ENCODE results near the gene STK33.

Gene STK33

GRCh38 chr11:8408151-8408941, 185.7 kb downstream of the STK33 start:
- DNase-seq: no peak

DNA sequence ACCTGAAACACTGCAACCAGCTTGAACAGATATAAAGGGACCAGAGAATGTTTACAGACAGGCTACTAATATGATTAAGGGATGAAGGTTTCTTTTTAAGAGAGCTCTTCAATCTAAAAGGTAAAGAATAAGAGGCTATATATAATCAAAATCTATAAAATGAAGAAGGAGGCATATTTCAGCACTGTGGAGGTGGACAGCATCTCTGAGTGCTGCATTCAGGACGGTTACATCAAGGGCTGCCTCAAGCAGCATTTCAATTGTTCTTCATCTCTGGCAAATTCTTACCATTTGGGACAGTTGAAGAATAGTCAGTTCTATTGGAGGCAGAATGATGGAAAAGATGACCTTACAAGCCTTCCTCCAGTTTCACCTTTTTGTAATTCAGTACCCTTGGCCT, 190.7 kb downstream of the STK33 start:
- DNase-seq: no peak

- DNase-seq: no peak
Measured at GRCh38 chr11:8392886-8393285, 201.1 kb downstream of the STK33 start.

DNA sequence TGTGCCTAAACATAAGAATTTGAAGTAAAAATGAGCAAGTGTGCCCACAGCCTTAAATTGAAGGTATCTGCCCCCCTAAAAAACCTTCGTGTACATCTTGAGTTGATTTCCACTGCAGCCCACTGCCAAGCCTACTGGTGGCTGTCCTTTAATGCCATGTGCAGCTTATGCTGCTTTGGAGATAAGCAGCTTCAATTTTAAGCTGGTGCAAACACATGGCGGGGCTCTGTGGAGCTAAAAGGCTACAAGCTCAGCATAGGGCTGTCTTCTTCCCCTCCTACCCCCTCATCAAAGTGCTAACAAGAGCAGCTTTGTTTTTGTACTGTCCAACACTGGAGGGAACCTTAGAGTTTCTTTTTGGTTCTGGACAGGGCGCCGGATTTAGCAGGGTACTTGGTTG, 201.9 kb downstream of the STK33 start:
- DNase-seq: no peak

- DNase-seq: no peak
Measured at GRCh38 chr11:8390851-8391612, 203.0 kb downstream of the STK33 start.

GRCh38 chr11:8389029-8389996, 204.7 kb downstream of the STK33 start:
- DNase-seq: no peak

DNA sequence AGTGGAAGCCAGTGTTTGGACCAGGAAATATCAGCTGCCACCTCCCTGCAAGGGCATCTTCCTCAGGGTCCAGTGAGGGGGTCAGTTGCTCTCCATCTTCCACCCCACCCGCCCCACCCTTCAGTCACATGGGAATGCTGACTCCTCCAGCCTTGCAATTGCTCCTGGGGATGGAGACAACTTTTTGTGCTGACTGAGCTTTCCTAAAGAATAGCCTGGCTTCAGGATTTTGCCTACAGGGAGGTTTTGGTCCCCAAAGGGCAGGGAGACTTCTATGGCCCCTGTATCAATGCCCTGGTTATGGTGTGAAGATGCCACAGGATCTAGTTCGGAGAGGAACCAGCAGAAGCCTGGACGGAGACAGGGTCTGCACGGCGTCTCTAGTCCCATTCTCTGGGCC, 206.3 kb downstream of the STK33 start:
- DNase-seq: no peak

- no peak for DNase-seq
Measured at GRCh38 chr11:8387141-8387540, 206.9 kb downstream of the STK33 start.

- DNase-seq: no peak
Measured at GRCh38 chr11:8386134-8386864, 207.7 kb downstream of the STK33 start.

DNA sequence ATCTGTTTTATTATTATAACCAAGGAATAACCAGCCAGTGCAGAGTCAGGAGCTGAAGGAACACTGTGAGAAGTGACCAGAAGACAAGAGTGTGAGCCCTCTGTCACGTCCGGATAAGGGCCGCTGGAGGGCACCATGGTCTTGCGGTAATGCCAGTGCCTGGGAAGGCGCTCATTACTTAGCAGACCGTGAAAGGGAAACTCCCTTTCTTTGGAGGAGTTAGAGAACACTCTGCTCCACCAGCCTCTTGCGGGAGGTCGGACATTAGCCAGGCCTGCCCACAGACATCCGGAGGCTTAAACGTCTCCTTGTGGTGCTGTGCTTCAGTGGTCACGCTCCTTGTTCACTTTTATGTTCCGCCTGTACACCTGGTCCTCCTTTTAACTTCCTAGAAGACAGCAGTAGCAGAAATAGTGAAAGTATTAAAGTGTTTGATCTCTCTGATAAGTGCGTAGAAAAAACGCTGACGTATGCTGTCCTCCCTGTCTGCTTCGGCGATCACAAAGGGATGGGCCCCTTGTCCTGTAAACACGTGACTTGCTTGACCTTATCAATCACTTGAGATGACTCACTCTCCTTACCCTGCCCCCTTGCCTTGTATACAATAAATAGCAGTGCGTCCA, 209.7 kb downstream of the STK33 start:
- no peak for DNase-seq

DNA sequence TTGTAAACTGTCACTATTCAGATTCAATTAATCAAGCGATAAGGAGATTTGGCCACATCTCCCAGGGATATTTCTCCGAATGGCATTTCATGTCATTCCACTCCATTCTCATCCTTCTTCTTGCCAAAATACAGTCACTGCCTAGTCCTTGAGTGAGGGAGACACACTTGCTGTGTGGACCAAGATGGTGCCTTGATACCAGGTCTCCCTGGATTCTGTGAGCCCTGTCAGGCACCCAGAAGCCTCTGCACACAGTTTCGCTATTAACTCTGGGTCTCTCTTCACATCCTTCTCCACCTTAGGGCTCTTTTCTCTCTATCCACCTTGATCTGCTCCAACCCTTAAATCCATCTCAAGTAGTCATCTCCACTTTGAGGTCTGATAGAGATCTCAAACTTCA, 210.4 kb downstream of the STK33 start:
- no peak for DNase-seq

DNA sequence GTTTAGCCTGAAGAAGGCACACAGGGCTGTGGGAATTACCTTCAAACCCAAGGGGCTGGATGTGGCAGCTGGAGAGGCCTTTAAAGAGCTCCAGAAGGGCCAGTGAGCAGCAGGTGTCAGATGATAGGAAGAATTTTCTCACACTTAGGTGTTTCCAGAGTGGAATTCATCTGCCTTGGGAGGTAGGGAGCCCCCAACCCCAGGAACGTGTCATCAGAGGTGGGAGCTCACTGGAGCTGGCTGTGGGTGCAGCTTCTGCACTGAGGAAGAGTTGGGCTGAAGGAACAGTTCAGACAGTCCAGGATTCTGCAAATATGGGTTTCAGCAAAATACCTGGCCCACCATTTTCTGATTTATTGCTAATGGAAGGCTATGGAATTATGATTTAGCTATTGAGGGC, 210.8 kb downstream of the STK33 start:
- DNase-seq: no peak

DNA sequence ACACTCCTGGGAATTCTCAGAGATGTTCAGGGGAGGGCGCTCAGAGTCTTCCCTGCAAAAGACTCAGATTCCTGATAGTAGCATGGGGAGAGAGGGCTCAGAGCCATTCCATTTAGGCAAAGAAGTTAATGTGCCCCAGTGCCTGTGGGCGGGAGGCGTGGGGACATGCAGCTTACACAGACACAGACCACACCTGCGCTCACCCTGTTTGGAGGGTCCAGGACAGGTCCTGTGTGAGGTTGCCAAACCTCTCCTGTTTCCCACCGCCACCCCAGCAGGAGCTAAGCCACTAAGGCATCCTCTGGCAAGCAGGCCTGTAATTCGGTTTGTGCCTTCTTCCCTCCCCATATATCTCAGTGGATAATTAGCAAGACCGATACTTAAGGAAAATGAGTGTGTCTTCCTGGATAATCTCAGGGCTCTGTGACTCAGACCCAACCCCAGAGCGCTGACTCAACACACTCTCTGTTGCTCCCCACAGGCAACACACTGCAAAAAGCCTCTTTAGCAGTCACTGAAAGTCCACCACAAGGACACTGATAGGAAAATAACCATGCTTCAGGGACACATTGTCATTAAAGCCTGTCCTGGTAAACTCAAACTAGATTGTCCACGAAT, 211.5 kb downstream of the STK33 start:
- DNase-seq: no peak

DNA sequence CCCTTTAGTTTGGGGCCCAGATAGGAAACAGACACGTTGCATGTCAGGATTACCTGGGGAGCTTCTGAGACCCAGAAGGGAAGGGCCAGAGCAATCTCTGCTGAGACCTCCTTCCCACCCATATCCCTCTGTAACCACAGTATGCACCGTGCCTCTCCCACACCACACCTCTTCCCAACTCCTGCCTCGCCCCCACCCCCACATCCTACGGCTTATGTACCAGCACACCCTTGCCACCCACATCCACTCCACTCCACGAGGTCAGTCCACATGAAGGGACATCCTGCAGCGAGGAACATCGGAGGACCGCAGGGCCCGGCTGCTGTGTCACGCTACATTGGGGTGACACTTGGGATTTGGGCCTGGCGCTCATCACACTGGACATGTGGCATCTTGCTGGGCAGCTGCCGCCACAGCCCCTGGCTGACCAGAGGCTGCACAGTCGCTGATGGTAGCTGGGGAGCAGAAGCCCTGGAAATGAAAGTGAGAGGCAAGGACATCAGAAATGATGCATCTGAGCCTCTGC, 212.1 kb downstream of the STK33 start:
- no peak for DNase-seq

DNA sequence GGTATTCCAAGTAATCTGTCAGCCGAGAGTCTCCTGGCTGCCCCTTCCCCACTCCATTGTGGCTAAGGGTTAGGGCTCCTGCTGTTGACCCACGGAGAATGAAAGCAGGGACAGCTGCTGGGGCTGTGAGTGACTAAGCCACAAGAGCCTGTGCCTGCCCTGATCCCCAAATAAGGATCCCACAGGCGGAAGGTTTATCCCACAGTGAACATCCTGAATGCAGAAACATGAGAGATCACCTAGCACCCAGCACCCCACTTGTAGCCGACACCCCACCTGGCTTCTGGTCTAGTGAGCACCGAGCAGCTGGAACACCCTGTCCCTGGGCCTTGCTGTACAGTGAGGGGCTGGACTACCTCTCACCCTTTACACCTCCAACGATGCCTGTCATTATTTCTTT, 212.7 kb downstream of the STK33 start:
- DNase-seq: no peak

- no peak for DNase-seq
Measured at GRCh38 chr11:8375932-8376331, 218.1 kb downstream of the STK33 start.

DNA sequence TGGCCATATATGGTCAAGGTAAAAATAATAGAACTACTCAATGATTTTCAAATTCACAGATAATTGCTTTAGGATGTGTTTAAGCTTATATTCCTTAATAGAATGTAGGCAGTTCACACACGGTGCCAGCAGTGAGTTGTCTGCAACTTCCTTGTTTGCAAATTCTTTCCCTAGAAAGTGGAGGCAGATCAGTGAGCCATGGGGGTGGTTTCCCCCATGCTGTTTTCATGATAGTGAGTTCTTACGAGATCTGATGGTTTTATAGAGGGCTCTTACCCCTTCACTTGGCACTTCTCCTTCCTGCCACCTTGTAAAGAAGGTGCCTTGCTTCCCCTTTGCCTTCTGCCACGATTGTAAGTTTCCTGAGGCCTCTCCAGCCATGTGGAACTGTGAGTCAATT, 218.6 kb downstream of the STK33 start:
- DNase-seq: no peak

GRCh38 chr11:8374716-8375115, 219.3 kb downstream of the STK33 start:
- no peak for DNase-seq

DNA sequence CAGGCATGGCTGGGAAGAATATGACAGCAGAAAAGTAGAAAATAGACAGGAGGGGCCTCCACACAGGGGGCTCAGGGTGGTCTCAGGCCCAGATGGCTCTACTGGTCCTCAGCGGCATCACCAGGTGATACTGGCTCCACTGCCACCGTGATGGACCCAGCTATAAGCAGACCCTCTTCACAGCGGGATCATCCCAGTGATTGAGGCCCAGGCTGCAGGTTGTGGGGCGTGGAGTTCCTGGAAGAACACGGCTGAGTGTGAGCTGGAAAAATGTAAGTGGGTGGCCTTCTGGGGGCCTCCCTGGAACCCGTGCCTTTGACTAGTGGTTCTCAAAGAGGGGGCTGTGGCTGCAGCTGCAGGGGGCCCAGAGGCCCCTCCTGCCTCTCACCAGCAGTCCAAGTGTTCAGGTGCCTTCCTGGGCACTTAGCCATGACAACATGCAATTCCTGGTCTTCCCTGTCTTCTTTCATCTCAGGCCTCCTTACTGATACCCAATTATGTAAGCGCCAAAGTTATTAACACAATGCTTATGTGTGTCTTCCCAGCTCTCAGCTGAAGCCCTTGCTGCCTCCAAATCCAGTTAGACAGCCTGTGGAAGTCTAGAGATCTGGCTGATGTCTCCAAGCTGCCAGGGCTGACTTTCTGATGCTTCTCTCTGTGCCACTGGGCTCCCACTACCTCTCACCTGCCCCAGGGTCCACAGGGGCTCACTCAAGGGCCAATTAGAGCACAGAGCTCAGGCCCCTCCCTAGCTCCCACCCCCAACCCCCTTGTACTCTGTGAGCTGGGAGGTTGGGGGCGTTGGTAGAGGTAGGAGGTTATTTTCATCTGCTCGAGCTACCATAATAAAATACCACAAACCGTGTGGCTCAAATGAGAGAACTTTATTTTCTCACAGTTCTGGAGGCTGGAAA, 220.3 kb downstream of the STK33 start:
- no peak for DNase-seq

All from activated gamma-delta T cell treated with Interleukin-2 at 50 U/mL for 16 hours (primary cell).